ENCODE results near the gene SAMD3.

SAMD3 gene

GRCh38 chr6:130138116-130138908 lies 84.4 kb downstream of the SAMD3 start:
- peak; percentile 13 for DNase-seq (ENCODE audit: low spot score)
- TF ChIP-seq, protein P1, sequence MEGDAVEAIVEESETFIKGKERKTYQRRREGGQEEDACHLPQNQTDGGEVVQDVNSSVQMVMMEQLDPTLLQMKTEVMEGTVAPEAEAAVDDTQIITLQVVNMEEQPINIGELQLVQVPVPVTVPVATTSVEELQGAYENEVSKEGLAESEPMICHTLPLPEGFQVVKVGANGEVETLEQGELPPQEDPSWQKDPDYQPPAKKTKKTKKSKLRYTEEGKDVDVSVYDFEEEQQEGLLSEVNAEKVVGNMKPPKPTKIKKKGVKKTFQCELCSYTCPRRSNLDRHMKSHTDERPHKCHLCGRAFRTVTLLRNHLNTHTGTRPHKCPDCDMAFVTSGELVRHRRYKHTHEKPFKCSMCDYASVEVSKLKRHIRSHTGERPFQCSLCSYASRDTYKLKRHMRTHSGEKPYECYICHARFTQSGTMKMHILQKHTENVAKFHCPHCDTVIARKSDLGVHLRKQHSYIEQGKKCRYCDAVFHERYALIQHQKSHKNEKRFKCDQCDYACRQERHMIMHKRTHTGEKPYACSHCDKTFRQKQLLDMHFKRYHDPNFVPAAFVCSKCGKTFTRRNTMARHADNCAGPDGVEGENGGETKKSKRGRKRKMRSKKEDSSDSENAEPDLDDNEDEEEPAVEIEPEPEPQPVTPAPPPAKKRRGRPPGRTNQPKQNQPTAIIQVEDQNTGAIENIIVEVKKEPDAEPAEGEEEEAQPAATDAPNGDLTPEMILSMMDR (IDR thresholded peaks at IDR 0.05; ENCODE audit: extremely low read depth, missing control alignments) = no peak

DNA sequence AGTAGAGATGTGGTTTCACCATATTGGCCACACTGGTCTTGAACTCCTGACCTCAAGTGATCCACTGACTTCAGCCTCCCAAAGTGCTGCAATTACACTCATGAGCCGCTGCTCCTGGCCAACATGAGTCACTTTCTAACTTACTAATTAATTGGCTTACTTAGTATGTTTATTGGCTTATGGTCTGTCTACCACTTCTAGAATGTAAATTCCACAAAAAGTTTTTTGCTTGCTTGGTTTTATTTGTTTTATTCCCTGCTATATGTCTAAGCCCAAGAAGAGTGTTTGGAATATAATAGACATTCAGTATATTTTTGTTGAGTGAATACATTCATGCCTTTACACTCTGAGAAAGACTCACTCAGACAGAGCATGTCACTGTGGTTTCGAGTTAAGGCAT lies 86.0 kb downstream of the SAMD3 start:
- no peak for DNase-seq (ENCODE audit: low spot score)
- TF ChIP-seq, protein P1 (IDR thresholded peaks at IDR 0.05; ENCODE audit: extremely low read depth, missing control alignments) = no peak

- DNase-seq (ENCODE audit: low spot score) = no peak
- TF ChIP-seq, protein P1 (IDR thresholded peaks at IDR 0.05; ENCODE audit: extremely low read depth, missing control alignments) = no peak
These were observed 88.2 kb downstream of the SAMD3 start for GRCh38 chr6:130134582-130134981.

- peak; percentile 26 for DNase-seq (ENCODE audit: low spot score)
These were observed 90.5 kb downstream of the SAMD3 start for GRCh38 chr6:130132286-130132701.

GRCh38 chr6:130129762-130130246 lies 92.9 kb downstream of the SAMD3 start:
- TF ChIP-seq, protein P1 (IDR thresholded peaks at IDR 0.05; ENCODE audit: extremely low read depth, missing control alignments) = no peak
- no peak for DNase-seq (ENCODE audit: low spot score)

More at GRCh38 chr6:130132286-130132701, 90.5 kb downstream of the SAMD3 start:
- TF ChIP-seq, protein P1 (IDR thresholded peaks at IDR 0.05; ENCODE audit: extremely low read depth, missing control alignments) = no peak

DNA sequence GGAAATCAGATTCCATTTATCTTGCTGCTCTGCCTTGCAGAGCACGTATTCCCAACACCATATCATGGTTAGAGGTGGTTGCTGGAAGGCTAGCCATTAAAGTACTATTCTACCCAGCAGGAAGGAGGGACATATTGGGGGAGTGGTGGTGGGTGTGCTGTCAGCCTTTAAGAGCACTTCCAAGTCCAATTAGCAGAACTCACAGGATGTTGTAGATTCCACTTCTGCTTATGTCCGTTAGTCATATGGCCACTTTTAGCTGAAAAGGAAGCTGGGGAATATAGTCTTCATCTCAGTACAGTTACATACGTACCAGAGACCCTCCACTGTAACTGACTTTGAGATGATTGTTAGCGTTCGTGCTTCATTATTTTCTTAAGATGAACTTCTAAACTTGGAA lies 94.4 kb downstream of the SAMD3 start:
- no peak for DNase-seq (ENCODE audit: low spot score)
- TF ChIP-seq, protein P1 (IDR thresholded peaks at IDR 0.05; ENCODE audit: extremely low read depth, missing control alignments) = no peak

DNA sequence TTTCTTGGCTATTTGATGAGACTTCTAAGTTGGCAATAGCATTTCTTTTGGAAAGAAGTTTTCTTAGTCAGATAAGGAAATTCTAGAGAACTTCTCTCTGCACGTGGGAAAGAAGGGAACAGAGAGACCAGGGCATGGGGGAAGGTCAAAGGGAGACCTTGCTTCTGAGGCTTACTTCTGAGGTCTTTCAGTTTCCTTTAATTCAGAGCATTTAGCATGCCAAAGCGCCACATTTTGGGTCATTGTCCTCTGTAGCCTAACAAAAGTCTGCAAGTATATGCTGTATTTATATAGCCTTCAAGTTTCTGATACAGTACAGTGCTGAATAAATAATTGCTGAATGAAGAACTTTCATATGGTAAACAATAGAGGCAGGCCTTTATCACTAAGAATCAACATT lies 95.6 kb downstream of the SAMD3 start:
- DNase-seq (ENCODE audit: low spot score) = no peak
- TF ChIP-seq, protein P1 (IDR thresholded peaks at IDR 0.05; ENCODE audit: extremely low read depth, missing control alignments) = no peak
